GM18868 (cell line): ENCODE data around the gene GAREM1.
A peak's percentile ranks its signal among the peaks of the same experiment; 100 is the strongest.

Source experiments
- ATAC-seq: cut with Tn5 transposase; IDR thresholded peaks from one replicate; pipeline ENCODE4 v1.9.1; 2021; ENCODE audit warnings: mild to moderate bottlenecking, moderate library complexity; ENCODE audit not compliant: unreplicated experiment

The GAREM1 gene

GRCh38 chr18:32335228-32335627, 135.5 kb downstream of the GAREM1 start:
- no peak for ATAC-seq

DNA sequence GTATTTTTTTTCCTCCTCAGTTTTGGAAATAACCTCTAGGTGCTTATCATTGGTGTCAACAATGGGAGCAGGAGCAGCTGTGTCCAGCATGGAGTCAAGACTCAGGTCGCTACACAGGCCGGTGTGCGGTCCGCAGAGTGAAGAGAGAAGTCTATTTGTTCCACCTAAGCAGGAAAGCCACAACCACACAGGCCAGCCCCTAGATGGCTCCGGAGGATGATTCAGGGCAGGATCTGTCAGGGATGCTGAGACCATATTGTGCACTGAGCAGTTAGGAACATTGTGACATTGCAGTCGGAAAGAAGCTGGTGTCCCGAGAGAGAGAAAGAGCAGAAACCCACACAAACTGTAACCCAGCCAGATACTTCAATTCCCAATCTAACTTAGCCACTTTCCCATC, 136.9 kb downstream of the GAREM1 start:
- no peak for ATAC-seq

GRCh38 chr18:32332708-32333107, 138.0 kb downstream of the GAREM1 start:
- ATAC-seq = no peak

GRCh38 chr18:32328974-32329373, 141.7 kb downstream of the GAREM1 start:
- ATAC-seq = no peak

DNA sequence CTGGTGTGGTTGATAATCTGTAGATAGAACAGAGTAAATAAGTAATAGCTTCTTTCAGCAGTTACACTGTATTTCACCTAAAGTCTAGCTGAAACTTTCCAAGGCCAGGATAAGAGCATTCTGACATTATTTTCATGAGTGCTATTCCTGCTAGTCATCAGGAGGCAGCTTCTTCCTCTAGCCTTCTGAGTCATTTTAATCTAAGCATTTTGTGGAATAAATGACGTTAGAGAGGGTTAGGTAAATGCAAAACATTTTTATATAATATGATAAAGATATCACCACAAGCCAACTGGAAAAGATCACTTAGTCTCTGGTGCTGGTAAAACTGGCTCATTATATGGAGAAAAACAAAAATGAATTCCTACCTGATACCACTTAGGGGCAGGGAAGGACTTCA, 142.3 kb downstream of the GAREM1 start:
- no peak for ATAC-seq

GRCh38 chr18:32326450-32327308, 144.0 kb downstream of the GAREM1 start:
- ATAC-seq = no peak

DNA sequence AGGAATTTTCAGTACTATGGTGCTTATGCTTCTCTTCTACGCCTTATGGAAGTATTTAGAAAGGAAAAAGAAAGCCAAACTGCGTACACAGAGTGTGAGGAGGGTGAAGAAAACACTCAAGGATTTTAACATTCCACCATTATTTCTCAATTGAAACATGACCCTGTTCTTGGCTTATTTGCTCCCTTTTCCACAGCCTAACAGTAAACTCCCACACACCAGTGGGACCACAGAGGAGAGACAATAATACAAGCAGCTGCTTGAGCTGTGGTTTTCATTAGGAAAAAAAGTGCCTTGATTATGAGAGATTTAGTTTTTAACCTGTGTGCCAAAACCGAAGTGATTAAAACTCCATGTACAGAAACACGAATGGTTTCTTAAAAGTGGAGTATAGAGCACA, 146.5 kb downstream of the GAREM1 start:
- no peak for ATAC-seq

- no peak for ATAC-seq
Measured at GRCh38 chr18:32321826-32322225, 148.9 kb downstream of the GAREM1 start.

DNA sequence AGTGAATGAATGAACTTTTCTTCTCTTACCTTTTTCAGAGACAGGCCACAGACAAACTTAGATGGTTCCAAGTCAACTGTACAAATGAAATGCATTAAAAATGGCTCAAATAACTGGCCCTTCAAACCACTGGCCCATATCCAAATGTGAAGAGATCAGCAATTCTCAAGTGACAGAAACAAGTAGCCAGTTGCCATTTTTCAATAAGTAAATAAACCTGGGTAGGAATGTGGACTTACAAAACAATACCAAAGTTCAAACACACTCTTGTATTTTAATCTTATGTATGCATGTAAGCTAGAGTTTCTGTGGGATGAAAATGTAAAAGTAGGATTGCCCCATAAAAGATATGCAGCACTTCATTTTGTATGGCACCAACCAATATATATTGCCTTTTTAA, 151.6 kb downstream of the GAREM1 start:
- ATAC-seq = no peak

DNA sequence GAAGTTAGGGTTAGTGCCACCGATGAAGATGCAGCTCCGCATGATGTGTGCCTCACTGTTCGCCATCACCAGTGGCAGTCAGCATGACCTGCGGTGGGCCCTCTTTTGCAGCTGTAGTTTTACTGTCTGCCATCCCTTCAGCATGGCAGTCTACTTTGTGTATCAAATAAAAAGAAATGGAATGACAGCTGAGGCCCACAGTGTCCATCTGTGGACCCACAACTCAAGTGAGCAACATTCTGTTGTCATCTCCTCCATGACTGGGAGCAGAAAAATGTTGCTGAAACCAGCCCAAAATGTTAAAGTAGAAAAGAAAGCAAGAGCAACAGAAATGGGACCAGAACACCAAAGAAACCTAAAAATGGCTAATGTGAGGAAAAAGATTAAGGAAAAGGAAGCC, 152.1 kb downstream of the GAREM1 start:
- no peak for ATAC-seq

DNA sequence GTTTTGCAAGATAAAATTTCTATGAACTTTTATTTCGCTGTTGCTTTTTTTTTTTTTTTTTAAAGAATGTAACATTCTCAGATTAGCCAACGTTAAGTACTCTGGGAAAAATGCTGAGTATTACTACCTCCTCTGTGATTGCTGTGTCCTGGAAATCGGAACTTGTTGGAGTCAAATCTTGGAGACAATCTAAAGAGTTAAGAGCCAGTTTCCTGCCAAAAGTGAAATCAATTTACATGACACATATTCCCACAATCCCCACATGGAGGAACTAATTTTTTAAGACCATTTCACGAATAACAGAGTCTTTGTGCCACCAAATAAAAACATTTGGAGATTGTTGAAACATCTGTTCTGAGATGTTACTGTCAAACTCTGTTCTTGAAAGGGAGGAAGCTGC, 153.0 kb downstream of the GAREM1 start:
- no peak for ATAC-seq

GRCh38 chr18:32315881-32316280, 154.8 kb downstream of the GAREM1 start:
- ATAC-seq = no peak

GRCh38 chr18:32310774-32311173, 159.9 kb downstream of the GAREM1 start:
- ATAC-seq = no peak

DNA sequence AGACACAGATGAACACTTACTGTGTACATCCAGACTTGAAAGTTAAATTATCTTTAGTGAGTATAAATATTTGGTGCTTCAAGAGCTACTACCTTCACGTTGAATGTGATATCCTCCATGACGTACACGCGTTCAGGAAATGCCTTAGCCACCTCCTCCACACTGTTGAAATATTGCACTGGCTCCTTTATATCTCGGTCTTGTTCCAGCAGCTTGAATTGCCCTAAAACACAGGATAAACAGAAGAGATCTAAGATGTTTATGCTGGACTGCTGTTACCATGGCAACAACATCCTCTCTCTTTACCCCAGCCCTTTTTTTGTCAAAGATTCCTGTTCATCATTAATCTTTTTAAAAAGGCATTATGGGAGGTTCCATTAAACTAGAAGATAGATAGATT, 160.6 kb downstream of the GAREM1 start:
- ATAC-seq = no peak

- no peak for ATAC-seq
Measured at GRCh38 chr18:32308493-32309120, 162.1 kb downstream of the GAREM1 start.

GRCh38 chr18:32303400-32303799, 167.3 kb downstream of the GAREM1 start:
- no peak for ATAC-seq

GRCh38 chr18:32302806-32303205, 167.9 kb downstream of the GAREM1 start:
- no peak for ATAC-seq

GRCh38 chr18:32301976-32302743, 168.5 kb downstream of the GAREM1 start:
- ATAC-seq = peak; percentile 96

- no peak for ATAC-seq
Measured at GRCh38 chr18:32301361-32301760, 169.3 kb downstream of the GAREM1 start.

DNA sequence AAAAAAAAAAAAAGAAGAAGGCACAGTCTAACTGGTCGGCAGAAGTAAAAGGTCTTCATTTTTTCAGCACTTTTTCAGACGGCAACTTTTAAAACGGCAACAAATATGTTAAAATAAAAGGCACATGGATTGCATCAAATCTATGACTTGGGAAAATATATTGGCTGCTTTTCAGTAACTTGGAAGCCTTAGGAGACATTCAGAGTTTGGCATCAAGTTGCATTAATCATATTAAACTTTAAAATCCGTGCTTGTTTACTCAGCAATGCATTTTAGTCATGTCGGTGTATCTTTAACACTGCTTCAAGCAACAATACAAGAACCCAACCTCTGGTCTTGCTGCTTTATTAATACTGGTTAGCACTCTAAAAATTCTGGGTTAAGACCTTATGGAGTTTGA, 169.8 kb downstream of the GAREM1 start:
- no peak for ATAC-seq

GRCh38 chr18:32299484-32299883, 171.2 kb downstream of the GAREM1 start:
- no peak for ATAC-seq

GRCh38 chr18:32298171-32298667, 172.5 kb downstream of the GAREM1 start:
- ATAC-seq = no peak
